HG03432 (cell line): ENCODE measurements around the gene EBF3.

Experiments
- ATAC-seq: cut with Tn5 transposase; IDR thresholded peaks from one replicate; pipeline ENCODE4 v1.9.1; 2021; ENCODE audit warnings: mild to moderate bottlenecking, moderate library complexity; ENCODE audit not compliant: unreplicated experiment

EBF3 gene

DNA sequence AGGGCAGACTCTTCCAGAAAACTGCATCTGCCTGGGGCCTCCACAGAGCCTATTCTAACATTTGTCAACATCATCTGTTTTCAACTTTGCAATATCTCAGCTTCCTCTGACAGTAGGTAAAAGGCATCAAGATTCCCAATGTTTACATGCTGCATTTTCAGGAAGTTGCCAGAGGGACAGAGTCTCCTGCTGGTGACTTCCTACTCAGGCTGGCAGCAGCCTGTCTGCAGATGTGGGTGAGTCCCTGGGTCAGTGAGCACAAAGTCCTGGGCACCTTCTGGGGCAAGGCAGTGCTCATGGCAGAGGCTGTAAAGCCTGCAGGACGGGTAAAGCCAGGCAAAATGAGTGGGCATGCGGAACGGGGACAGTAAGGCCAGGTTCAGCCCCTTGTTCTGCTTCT lies 69.4 kb downstream of the EBF3 start:
- no peak for ATAC-seq

DNA sequence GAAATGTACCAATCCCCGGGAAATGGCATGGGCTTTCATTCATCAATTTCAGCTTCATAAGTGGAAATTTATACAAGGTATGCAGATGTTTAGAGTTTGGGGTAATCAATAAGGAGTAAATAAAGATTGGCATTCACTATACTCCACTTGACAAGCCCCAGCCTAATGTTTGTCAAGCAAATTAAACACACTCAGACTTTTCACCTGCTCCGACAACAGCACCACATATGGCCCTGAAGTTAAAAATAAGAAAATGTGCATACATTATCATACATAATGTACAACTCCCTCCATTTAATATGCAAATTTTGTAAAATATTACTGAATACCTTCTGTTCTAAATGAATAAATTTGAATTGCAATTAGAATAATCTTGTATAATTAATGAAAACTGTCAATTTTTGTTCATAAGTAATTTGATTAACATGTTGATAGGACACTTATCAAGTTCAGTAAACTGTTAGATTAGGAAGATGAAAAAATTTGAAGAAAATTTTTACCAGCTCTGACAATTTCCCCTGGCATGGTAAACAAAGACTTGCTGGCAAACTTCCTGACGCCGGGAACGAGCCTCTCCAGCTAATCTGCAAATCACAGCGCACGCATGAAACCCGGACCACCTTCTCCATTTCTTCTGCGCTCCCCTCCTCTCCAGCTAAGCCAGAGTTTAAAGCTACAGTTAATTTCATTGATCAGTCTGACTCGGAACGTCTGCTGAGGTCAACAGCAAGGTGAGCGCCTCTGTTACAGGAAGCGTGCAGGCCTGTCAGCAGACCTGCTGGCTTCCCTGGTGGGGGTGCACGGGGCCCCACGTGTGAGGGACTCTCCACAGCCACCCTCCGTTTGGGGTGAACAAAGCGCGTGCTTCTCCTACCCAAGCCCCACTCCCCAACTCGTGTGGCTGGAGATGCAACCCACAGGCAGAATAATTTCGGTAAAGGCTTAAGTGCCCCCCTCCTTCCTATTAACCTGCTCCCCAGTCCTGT lies 70.7 kb downstream of the EBF3 start:
- no peak for ATAC-seq

DNA sequence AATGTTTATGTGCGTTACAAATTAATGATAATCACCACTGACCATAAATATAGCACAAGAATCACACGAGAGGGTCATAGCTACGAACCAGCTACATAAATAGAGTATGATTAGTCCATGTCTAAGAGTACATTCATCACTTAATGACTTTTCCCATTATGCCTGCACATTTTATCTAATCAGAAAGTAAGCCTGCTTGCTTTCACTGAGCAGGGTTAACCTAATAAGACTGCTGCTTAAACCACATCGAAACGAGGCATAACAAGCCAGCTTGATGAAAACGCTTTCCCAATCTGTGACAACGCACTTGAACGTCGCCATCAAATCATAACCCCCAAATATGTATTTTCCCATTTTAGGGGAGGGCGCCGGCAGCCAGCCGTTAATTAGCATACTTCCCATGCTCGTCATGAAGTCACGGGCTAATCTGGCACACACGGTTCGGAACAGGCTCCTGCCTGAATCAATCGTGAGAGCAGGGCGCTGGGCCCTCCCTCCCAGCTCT lies 71.5 kb downstream of the EBF3 start:
- no peak for ATAC-seq

DNA sequence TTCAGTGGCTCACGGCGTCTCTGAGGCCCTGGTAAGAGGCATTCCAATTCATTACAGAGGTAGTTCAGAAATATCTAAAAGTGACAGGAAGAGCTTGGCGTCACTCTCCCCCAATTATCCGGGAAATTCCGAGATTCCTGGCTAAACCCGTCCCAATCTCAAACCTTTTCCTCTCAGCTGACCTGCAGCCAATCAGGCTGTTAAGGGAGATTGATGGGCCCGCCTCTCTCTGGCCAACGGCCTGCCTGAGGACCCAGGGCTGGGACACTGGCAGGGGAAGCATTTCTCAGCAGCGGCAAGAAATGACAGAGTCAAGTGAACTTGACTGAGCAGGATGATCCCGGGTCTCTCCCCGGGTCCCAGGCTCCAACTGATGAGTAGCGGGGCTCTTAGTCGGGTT lies 72.3 kb downstream of the EBF3 start:
- no peak for ATAC-seq

DNA sequence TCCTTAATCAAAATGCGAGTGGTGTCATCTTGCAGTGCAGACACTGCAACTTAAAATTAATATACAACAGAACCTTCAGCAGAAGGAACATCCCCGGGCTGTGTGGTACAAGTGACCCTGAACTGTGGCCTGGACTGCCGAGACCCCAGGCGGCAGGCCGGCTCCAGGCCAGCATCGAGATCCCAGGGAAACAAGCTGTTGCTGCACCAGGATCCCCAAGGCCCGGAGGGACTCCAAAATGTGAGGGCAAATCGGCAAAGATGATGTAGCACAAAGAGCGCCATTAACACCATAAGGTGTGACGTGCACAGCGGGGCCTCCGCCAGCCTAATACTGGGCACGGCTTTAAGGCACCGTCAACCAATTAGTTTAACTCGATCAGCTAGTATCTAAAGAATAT lies 73.9 kb downstream of the EBF3 start:
- ATAC-seq = no peak

DNA sequence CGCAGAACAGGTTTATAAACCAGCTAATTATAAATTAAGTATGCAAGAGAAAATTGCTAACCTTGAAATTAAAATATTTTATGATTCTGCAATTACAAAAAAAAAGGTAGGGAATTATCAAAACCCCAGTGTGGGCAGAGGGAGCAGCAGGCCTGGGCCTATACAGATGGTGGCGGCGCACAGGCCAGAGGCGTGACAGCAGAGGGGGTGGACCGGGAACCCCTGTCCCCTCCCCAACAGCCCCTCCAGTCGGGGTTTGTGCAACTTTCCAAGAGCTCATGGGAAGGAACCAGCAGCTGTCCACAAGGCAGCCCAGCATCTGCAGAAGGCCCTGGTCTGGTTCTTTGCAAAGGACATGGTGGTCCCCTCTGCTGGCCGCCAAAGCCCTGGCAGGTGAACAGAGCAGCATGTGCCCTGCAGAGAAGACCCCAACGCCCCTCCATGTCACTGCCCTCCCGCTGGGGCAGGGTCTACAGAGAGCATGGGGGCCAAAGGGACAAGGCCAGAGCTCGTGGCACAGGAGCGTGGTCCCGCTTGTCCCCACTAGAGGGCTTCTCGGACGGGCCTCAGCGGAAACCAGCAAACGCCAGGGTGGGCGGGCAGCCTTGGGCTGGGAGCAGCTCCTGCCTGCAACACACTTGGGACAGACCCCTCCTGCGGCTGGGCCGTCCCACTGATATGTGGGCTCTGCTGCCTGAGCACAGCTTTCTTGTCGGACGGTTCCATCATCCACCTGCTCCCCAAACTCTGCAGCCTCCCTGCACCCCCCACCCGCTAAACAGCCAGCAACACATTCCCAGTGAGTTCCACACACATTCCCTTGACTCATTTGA lies 75.1 kb downstream of the EBF3 start:
- ATAC-seq = peak; percentile 74

DNA sequence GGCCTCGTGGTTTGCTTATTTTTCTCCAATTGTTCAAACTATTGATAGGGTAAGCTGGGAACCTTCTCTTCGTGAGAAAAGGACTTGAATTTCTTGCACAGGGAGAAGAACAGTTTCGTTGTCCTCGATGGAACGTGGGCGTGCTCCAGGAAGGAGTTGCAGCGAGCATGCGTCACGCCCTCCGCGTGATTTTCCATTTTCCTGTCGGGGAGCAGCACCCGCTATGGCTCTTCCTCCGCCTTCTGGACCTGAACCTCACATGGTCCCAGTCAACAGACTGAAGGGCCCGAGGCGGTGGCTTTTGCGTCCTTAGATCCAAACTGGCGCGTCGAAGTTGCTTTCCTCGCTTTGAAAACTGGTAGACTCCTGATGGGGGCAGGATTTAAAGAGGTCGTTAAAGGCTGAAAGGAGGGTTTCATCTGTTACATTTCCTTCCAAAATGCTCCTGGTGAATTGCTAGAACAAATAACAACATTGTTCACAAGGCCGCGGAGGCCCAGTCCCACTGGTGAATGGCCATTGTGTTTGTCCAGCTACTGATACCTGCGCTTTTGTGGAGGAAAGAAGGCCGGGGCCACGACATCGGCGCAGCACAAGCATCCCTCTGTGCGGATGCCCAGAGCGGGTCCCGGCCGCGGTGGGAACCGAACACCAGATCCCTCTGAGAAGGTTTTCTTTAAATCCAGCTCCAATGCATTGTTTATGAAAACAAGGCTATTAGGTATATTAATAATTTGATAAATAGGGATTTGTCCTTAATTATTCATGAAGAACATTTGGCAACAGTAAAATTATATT lies 75.9 kb downstream of the EBF3 start:
- no peak for ATAC-seq

DNA sequence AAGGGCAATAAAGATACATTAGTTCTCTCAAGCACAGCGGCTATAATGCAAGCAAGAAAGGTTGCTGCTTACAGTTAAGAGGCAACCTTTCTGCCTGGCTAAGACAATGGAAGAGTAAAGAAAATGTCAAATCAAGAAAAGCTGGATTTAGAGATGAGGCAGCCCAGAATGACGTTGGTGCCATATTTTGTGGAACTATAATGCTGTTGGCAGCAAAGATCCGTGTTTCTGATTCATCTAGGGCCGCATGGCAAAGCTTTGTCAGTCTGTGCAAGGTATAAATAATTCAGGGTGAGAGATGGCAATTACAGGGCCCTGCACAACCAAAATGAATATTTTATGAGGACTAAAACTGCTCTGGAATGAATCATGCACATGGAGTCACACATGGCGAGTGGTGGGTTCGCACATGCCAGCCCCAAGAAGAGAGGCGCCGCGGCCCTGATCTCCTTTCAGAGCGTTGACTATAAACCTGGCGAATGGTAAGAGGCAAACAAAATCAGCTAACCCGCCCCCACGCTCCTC lies 76.6 kb downstream of the EBF3 start:
- no peak for ATAC-seq

DNA sequence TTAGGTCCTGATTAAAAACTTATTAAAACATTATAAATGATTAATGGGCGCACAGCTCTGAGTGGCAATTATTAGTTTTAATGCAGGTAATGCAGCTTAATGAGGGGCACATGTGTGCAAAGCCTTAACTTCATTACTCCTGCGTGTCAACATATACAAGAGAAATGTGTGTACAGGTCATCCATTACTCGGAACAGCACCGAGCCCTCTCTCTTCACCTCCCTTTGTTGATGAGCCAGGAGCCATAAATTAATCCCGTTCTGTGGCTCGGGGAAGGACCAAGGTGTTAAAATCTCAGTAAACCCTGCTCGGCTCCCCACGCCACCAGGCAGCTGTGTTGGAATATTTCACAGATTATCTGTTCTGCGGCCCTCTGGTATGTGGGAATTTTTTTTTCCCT lies 77.8 kb downstream of the EBF3 start:
- no peak for ATAC-seq

DNA sequence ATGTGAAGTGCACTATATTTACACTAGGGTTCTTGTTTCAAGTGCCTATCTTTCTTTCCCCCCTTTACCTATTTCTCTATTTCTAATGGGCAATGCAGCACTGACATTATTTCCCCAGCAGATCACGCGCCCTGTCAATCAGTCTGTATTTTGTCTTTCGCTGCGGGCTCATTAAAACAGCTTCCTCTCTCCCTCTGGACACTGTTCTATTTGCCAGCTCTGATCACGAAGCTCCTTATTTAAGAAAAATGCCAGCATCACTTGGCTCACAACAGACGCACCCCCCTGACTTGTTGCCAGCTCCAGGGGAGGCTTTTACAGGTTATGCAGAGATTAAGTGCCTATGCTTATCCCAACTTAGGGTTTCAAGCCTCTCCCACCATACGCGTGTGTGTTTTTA lies 78.5 kb downstream of the EBF3 start:
- no peak for ATAC-seq

DNA sequence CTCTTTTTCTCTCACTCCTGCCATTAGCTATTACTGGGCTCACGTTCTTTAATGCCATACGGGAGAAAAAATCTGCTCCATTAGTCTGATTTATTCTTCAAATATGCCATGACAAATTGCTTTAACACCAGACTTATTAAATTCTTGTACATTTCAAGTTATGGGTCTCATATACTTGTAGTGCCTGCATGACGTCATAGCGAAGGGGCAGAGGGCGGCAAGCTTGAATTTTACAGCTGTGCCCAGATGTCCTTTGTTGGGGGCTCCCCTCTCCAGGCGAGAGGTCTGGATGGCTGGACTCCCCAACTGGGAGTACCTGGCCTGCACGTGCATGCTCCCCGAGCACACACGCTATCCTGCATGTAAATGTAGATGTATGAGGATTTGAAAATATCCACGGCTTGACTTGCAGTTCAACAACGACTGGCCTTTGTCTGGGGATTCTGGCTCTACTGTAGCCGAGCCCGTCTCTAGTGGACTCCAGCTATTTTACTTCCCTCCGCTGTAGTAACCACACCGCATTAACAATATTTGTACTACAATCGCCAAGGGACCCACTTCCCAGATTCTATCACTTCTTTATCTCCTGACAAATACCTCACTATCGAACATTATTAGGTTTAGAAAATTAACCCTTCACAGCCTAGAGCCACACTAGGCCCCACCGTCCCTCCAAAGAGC lies 79.5 kb downstream of the EBF3 start:
- no peak for ATAC-seq

DNA sequence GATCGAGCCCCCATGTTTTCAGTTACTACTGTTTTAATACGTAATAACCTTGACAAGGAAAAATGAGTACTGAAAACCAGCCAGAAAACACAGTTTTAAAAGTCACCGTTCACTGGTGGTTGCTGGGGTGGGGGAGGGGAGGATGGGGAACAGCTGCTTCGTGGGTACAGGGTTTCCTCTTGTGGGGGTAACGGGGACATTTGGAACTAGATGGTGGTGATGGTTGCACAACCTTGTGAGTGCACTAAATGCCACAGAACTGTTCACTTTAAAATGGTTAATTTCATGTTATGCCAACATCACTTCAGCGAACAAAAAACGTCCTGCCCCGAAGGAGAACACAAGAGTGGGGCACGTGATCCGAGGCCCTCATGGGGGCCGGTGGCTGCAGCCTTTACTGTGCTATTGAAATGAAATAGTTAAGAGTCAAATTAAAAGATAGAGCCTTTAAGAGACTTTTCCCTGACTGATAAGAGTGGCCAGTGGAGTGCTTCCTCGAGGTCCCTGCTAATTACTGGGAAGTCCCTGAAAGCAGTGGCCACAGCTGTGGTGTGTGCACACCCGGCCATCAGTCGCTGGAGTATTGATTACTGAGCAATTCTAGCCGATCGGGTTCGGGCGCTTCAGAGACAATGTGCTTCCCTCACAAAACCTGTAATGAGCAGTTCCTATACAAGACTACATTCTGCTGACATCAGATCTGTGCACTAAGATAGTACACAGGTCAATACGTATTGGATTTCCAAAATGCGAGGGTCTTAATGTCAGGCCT lies 80.3 kb downstream of the EBF3 start:
- no peak for ATAC-seq

DNA sequence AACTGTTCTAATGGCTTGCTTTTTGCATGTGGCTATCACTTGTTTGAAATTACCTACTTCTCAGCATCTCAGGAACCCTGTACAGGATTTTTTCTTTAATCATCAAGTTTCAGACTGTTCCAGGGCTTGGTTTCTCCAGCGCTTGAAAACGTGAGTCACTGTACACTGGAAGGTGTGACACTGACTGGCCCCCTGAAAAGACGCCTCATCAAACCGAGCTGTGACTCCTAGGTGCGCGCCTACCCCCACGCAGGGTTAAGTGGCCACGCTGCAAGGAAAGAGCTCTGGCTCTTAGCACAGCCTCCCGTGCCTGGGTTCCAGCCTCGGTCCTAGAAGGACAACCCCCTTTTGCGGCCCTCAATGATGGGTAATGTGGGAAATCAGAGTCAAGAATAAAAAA lies 81.0 kb downstream of the EBF3 start:
- no peak for ATAC-seq

DNA sequence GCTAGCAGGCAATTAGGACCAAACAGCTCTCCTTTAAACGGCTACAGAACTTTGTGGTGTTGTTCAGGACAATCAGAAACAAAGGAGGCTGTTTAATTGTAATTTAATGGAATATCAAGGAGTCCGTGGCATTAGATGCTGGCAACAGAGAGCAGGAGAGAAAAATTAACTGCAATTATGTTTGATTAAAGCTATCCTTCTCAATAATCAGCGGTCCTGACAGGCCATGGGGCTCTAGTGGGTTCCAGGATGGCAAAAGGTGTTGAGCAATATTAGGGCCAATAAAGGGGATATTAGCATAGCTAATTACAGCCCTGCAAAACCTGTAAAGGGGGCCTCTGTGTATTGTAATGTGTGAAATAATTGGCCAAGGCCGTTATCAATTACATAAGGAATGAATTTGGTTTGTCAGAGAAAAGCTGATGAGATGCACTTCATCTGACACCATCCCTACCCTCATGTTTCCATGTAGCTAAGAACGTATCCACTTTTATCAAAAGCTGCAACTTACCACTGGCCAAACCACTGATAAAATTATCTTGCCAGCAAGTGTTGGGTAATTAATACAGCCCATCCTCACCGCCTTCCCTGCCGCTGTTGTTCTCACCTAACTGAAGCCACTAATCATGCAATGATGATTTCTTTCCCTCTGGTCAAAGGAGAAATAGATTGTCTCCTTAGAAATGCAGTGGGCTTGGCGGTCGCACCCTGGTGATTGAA lies 81.6 kb downstream of the EBF3 start:
- ATAC-seq = no peak

DNA sequence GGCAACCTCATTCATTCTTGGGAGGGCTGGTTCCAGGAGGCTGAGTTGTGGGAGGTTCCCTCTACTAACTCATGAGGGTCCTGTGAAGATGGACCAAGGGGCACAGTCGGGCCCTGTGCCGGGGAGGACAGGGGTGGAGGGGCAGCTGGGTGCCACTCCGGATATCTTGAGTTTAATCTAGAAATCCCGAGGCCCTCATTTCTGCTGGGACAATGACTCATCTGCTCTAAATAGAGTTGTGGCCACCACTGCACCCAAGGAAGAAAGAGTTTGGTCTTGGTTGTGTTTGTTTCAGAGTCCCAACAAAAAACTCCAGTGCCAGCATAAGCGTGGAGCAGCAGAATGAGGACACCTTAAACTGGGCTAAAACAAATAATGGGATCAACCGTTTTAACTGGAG lies 82.4 kb downstream of the EBF3 start:
- no peak for ATAC-seq

DNA sequence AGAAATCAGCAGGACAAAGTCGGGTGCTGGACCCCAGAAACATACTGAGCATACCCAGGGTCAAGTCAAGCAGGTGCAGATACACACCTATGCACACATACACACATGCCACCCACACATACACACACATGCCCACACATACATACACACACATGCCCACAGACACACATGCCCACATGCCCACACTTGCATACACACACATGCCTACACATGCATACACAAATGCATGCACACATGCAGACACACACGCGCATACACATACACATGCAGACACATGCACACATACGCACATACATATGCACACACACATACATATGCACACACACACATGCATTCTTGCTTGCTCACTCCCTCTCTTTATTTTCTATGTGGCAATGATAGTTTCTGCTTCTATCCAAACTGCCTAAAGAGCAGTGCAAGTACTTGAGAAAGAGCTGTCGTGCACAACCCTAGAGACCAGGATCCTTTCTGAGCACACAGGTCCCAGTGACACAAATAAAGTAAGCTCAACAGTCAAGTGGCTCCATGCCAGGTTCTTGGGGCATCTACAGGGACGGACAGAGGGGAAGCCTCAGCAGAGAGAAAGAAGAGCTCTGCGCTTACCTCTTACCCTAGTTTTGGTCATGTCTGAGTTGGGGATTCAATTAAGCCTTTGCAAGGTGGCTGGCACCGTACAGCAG lies 83.7 kb downstream of the EBF3 start:
- ATAC-seq = no peak

DNA sequence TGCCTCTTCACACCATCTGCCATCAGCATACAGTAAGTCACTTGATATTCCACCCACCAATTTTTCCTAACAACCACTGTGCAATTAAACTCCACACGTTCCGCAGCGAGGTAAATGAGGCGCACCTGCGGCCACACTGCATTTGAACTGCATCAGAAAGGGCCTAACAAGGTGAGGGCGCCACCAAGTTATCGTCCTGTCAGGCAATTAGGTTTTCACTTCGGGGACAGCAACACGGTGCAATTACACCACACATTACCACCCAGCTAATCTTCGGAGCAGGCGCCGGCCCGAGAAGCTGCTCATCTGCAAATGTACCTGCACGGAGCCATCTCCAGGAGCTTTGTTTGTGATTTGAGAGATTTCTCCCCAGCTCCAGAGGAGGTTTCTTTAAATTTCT lies 84.4 kb downstream of the EBF3 start:
- no peak for ATAC-seq

DNA sequence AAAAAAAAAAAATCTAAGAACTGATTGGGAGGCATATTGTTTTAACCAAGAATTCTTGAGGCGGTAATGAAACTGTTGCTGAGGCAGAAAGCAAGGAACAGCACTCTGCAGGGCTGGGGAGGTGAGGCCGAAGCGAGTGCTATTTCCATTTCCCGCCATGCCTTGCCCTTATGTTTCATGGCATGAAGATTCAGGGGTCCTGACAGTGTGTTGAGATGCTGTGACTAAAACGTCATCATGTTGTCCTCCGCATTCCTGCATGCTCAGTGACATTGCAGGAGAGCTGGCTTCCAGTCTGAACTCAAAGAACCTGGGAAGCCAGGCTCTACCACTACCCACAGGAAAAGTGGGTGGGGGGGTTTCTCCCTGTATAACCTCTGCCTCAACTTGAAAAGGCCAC lies 85.2 kb downstream of the EBF3 start:
- no peak for ATAC-seq
